Stimulated activated CD8-positive, alpha-beta memory T cell treated with anti-CD3 and anti-CD28 coated beads, Interleukin-12 subunit alpha, Interleukin-12 subunit beta, amount 100 ng/mL, for 4 hours (primary cell): ENCODE measurements around the gene BAIAP3.
"Not testable (repeated sequence)": the region's sequence is repeated elsewhere in the genome, so short reads cannot be mapped to it uniquely, and the experiment has no call there.

ENCODE experiments used
- DNase-seq: peaks from one replicate; pipeline ENCODE4 v3.0.0-alpha.2; 2020; ENCODE audit warnings: low read depth

Gene BAIAP3, protein sequence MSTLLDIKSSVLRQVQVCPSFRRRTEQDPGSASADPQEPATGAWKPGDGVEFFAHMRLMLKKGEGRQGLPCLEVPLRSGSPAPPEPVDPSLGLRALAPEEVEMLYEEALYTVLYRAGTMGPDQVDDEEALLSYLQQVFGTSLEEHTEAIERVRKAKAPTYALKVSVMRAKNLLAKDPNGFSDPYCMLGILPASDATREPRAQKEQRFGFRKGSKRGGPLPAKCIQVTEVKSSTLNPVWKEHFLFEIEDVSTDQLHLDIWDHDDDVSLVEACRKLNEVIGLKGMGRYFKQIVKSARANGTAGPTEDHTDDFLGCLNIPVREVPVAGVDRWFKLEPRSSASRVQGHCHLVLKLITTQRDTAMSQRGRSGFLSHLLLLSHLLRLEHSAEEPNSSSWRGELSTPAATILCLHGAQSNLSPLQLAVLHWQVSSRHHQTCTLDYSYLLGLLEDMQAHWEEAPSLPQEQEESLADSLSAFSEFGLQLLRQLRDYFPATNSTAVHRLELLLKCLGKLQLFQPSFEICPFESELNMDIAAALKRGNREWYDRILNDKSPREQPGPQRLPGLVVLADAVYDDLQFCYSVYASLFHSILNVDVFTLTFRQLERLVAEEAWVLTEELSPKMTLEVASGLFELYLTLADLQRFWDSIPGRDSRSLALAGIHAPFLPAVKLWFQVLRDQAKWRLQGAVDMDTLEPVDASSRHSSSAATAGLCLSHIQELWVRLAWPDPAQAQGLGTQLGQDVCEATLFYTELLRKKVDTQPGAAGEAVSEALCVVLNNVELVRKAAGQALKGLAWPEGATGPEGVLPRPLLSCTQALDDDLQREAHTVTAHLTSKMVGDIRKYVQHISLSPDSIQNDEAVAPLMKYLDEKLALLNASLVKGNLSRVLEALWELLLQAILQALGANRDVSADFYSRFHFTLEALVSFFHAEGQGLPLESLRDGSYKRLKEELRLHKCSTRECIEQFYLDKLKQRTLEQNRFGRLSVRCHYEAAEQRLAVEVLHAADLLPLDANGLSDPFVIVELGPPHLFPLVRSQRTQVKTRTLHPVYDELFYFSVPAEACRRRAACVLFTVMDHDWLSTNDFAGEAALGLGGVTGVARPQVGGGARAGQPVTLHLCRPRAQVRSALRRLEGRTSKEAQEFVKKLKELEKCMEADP

DNA sequence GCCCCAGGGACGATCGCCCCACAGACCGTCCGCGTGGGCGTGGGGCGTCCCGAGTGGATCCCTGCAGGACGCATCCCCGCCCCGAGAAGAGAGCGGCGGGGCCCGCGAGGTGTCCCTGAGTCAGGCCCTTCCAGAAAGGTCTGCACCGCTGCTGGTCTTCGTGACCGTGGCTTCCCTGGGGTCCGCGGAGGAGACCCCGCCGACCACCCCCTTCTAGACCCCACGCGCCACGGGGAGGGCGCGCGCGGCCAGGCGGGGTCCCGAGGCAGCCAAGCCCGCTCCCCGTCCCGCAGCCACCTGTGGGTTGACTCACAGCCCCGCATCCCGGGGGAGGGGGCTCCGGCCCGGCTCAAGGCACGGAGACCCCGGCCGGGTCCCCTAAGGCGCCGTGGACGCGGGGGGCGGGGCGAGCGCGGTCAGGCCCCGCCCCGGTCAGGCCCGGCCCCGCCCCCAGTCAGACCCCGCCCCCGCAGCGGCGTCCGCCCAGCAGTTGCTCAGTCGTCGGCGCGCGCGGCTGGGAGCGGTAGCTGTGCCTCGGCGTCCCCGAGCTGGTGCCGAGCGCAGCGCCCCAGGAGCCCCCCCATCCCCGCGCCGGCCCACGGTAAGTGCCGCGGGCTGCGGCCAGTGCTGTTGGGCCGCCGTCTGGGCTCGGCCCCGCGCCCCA, at the start of gene BAIAP3:
Gene BAIAP3, plus strand, starts transcription at position 497 of the 664 bp plus-strand sequence. CDS start 4,905 bp downstream, outside the sequence.
- DNase-seq = no peak

DNA sequence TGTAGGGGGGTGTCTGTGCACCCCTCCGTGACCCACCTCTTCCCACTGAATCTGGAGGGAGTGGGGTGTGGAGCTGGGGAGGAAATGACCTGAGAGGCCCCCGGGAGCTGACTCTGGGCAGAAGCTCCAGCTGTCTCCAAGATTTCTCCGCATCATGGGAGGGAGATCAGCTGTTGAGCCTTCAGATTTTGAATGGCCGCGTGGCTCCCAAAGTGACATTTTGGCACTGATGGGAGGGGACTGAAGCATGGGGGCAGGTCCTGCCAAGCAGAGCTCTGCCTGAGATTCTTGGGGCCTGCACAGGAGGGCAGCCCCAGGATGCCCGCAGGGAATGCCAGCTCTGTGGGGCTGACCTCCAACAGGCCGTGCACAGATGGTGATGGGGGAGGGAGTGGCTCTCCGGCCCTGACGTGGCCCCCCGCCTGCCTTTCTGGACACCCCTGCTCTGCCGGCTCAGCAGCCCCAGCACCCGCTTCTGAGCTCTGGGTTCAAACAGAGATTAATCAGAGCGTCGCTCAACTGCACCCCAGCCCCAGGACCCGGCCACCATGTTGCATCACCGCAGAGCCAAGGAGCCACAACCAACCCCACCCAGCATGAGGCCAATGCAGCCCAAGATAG, 49.3 kb upstream of the BAIAP3 start:
- no peak for DNase-seq

DNA sequence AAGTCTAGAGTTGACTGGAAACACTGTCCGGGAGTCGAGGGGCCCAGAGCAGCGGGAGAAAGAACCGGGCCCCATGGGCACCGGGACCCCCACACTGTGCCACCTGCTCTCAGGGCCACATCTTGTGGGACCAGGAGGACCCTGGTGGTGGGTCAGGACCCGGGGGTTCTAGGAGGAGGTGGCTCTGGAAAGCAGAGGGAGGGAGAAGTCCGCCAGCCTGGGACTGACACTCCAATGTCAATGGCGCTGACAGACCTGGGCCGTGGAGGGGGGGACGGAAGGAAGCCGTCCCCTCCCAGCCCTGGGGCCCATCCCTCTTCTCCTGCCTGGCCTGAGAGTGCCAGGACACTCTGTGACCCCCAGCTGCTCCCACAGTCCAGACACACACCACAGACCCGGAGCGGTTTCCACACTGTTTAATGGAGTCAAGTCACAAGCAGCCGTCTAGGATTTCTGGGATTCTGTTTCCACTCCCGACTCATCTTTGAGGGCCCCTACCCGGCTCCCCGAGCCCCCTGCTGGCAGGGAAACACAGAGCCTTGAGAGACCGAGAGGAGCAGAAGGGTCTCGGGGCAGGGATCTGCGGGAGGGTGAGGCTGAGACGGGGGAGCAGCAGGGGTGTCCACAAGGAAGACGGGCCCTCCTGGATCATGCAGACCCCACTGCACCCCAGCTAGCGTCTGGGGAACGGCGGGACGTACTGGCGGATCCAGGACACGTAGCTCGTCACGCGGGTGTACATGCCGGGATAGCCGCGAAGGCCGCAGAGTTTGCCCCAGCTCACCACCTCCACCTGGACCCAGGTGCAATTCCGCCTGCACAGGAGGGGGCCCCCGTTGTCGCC, 47.6 kb upstream of the BAIAP3 start:
- no peak for DNase-seq

DNA sequence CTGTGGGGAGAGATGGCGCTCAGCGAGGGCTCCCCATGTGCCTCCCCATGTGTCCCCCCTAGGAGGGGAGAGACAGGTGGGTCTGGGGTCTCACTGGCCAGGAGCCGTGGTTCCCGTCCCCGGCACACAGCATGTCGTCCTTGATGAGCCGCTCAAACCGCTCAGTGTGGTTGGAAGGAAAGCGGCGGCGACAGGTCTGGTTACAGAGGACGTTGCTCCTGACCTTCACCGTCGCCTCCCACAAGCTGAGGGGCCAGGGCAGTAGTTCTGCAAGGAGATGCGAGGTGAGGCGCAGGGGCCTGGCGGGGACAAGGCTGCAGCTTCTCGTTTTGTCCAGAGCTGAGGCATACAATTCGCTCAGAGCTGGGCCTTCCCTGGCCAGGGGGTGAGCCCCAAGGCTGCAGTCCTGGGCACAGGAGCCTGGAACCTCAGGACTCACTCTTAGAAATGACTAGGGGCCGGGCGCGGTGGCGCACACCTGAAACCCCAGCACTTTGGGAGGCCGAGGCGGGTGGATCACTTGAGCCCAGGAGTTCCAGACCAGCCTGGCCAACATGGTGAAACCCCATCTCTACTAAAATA, 46.8 kb upstream of the BAIAP3 start:
- no peak for DNase-seq

DNA sequence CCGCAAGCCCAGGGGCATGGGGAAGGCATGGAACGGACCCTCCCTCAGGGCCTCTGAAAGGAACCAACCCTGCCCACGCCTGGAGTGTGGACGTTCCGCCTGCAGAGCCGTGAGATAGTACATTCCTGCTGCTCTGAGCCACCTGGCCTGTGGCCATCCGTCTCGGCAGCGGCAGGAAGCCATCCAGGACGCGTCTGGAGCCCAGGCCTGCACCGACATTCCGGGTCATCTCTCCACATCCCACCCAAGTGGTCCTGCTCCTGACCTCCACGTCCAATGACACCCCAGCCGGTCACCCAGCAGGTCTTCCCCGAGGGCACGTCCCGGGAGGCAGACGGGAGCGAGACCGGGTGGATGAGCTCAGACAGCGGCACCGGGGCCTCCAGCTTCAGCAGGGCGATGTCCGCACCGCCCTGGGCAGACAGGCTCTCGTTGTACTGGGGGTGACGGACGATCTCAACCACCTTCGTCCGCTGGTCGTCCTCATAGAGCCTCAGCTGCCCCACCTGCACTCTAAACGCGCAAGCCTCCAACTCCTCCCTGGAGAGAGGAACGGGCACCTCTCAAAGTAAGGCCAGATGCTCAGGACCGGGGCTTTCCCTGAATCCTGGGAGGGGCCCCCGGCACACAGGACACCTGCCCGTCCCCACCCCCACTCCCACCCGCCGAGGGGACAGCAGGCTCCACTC, 45.3 kb upstream of the BAIAP3 start:
- DNase-seq = no peak

DNA sequence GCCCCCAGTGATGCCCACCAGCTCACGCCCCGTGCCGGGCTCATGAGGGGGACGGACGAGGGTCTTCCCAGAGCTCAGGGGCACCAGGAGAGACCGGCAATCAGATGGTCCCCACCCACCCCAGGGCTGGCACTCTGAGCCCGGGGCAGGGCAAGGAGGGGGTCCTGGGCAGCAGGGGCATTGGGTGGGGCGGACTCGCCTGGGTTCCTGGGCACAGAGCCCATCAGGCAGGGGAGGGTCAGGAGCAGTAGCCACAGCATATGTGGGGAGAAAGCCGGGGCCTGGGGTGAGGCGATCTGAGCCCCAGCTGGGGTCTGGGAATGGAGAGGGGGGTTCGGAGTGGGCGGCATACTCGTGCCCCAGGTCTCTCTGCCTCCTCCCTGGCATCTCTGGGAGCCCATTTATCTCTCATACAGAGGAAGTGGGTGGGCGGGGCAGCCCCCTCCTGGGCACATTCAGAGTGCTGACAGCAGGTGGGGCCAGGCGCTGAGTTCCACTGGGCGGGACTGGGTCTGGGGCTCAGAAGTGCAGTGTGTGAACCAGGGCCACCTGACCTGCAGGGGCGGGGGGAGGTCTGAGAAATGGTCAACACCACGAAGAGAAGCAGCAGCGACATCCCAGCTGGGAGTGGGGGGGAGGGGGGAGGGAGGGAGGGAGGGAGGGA, 44.5 kb upstream of the BAIAP3 start:
- DNase-seq = no peak

DNA sequence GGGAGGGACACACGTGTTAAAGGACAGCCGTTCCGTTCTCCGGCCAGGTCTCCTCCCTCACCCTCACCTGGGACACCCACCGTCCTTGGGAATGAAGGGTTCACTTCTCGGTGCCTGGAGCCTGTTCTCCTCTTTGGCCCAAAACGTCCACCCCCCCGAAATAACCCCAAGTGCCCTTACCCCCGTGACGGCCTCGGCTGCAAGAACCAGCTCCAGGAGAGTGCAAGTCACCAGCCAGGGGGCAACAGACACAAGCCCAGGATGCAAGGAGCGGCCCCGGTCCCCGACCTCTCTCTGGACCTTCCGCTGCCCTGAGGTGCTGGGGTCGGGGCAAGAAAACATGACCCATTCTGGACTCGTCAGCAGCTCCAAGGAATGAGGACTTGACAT, 44.0 kb upstream of the BAIAP3 start:
- no peak for DNase-seq

DNA sequence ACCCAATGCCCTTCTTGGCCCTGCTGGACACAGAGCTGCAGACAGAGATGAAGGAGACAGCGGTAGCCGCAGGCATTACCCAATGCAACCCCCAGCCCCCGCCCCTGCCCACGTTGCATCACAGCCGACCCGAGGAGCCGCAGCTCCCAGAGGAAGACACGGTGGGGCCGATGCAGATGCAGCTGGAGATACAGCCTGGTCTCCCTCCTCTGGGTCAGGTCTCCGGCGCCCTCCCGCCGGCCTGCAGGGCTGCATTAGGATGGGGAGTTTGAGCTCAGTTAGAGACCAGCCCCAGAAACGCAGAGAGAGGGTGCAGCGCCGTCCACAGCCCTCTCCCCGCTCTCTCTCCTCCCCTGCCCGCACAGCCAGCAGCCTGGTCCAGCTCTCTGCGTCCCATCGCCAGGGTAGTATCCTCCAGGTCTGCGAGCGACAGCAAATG, 43.4 kb upstream of the BAIAP3 start:
- DNase-seq = no peak

DNA sequence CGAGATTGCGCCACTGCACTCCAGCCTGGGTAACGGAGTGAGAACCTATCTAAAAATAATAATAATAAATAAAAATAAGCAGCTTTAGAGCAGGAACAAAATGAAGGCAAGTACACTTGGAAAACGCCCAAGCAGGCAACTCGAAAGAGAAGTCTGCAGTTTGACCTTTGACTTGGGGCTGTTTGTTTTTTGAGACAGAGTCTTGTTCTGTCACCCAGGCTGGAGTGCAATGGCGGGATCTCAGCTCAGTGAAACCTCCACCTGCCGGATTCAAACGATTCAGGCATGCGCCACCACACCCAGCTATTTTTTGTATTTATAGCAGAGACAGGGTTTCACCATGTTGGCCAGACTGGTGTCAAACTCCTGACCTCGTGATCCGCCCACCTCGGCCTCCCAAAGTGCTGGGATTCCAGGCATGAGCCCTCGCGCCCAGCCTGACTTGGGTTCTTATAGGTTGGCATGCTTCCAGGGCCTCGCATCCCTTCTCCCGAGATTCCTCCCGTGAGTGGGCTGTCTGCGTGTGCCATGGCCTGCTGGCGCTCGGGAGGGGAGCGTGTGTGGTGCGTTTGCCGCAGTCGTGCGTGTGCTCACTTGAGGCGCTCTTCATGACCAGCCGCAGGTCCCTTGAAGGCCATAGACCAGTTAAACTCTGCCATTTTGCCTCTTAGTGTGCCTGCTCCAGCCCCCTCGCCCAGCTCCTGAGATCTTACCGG, 42.4 kb upstream of the BAIAP3 start:
- no peak for DNase-seq

DNA sequence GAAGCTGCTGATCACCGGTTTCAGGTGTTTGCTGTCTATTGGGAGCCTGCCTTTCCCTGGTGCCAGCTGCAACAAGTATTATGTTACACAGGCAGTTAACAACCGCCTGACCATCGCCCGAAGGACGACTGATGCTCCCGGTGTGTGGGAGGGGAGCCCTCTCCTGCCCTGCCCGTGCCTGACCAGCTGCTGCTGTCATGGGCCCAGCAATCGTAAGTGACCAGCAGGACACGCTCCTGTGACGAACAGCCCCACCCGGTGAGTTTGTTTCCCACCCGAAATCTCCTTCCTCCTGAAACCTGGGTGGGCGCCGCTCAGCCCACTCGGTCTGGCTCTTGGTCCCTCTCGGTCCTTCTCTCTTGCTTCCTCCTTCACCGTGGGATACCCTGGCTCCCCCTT, 41.9 kb upstream of the BAIAP3 start:
- no peak for DNase-seq

DNA sequence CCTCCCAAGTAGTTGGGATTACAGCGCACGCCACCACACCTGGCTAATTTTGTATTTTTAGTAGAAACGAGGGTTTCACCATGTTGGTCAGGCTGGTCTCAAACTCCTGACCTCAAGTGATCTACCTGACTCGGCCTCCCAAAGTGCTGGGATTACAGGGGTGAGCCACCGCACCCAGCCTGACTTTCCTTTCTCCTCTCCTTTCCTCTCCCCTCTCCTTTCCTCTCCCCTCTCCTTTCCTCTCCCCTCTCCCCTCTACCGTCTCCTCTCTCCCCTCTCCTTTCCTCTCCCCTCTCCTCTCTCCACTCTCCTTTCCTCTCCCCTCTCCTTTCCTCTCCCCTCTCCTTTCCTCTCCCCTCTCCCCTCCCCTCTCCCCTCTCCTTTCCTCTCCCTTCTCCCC, 41.2 kb upstream of the BAIAP3 start:
- not testable (repeated sequence) for DNase-seq

DNA sequence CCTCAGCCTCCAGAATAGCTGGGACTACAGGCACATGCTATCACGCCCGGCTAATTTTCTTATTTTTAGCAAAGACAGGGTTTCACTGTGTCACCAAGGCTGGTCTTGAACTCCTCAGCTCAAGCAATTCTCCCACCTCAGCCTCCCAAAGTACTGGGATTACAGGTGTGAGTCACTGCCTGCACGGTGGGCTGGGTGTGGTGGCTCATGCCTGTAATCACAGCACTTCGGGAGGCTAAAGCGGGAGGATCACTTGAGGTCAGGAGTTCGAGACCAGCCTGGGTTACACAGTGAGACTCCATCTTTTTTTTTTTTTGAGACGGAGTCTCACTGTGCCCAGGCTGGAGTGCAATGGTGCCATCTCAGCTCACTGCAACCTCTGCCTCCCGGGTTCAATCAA, 40.6 kb upstream of the BAIAP3 start:
- DNase-seq = not testable (repeated sequence)

DNA sequence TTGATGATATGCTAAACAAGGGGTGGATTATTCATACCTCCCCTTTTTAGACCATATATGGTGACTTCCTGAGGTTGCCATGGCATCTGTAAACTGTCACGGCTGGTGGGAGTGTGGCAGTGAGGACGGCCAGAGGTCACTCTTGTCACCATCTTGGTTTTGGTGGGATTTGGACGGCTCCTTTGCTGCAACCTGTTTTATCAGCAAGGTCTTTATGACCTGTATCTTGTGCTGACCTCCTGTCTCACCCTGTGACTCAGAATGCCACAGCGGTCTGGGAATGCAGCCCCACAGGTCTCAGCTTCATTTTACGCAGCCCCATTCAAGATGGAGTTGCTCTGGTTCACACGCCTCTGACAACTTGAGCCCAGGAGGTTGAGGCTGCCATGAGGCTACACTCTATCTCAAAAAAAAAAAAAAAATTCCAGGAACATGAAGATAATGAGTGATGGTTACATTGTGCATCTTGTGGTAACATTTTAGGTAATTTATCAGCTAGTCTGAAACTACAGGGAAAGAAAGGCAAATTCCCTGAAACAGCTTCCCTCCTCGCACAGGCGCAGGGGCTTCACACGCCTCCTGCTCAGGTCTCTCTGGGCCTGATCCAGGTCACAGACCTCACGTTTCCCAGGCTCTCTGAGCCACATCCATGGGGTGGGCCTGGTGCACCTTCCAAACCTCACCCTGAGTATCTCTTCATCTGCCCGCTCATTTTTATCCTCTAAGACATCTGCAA, 39.4 kb upstream of the BAIAP3 start:
- no peak for DNase-seq

DNA sequence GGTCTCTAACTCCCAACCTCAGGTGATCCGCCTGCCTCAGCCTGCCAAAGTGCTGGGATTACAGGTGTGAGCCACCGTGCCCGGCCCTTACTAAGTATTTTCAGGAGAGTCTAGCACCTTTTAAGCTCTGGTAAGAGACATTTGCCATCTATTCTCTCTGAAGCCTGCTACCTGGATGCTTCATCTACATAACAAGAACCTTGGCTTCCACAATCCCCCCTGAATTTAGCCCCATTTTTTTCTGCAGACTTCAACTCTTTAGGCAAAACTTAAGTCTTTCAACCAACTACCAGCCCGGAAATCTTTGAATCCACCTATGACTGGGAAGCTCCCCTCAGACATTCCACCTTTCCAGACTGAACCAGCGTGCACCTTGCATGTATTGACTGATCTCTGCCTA, 38.0 kb upstream of the BAIAP3 start:
- DNase-seq = no peak

DNA sequence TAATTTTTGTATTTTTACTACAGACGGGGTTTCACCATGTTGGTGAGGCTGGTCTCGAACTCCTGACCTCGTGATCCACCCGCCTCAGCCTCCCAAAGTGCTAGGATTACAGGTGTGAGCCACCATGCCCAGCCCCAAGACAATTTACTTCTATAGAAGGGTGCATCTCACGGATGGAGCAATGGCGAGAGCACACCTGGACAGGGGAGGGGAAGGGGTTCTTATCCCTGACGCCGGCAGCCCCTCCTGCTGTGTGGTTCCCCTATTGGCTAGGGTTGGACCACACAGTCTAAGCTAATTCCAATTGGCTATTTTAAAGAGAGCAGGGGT, 36.8 kb upstream of the BAIAP3 start:
- DNase-seq = not testable (repeated sequence)

DNA sequence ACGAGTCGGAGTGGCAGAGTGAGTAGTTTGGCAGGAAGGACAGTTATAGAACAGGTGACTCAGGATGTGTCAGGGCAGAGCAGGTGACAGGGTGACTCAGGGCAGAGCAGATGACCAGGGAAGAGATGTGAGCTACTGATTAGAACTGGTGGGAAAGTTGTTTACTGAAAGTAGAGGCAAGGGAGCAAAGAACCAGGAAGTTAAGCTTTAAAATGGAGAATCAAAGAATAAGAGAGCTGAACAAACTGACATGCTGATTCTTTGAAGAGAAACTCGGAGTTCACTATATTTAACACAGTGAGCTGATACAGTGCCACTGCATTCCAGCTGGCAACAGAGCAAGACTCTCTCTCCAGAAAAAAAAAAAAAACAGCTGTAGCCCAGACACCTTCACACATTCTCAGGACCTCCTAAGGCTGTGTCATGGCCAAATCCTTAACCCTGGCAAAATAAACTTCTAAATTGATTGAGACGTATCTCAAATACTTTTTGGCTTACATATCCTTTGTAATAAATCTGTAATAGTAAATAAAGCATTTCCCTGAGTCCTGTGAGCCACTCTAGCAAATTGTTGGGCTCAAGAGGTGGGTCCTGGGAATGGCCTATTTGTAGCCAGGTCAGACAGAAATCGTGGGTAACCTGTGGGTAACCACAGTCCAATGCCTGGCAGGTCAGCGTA, 36.3 kb upstream of the BAIAP3 start:
- DNase-seq = no peak

DNA sequence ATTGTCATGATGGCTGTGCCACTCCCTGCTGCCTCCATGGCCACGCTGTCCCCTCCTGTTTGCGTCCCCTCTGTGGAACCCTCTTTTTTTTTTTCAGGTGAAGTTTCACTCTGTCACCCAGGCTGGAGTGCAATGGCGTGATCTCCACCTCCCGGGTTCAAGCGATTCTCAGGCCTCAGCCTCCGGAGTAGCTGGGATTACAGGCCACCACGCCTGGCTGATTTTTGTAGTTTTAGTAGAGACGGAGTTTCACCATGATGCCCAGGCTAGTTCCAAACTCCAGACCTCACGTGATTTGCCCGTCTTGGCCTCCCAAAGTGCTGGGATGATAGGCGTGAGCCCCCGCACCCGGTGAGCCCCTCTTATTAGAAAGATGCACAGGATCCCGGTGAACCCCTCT, 35.0 kb upstream of the BAIAP3 start:
- no peak for DNase-seq
